Measurements from ENCODE around the gene GAL3ST1. TPM values are rescaled to one million over a fixed set of nuclear protein-coding genes. Genes with fewer than 3 reads are reported as not detected.

The GAL3ST1 gene
- total RNA-seq, 4 donors from 2014 or later, result 1.2 to 3.2 (median 1.9) TPM

DNA sequence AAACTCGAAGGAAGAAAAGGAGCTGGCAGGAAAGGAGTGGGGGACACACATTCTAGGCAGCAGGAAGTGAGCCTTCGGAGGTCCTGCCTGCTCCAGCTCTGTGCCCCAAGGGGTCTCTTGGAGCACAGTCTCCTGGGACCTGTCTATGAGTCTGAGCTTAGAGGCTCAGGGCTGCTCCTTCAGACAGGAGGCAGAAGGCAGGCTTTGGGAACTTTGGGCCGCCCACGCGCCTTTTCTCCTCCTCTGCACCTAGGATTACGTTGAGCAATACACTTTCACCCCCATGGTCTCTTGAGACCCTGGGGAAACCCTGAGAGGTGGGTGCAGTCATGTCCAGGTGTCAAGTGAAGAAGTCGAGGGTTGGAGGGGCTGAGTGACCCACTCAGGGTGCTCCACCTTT lies 33.5 kb upstream of the GAL3ST1 start:
- WGBS, result 68% methylated on average over 7 of the region's 7 CpGs
- Histone ChIP-seq H3K36me3 (peaks cover 0 to 26% (median 18%) of the 10 kb centered on the region in 4 donors), H3K27me3 (no peaks in the 10 kb centered on the region), H3K27ac (replicated peaks in 1 of 4) (peak overlapping the region; percentile 74 to 81 (median 80)), H3K9me3 (no peaks in the 10 kb centered on the region), H3K4me1 (peaks cover 24 to 48% (median 43%) of the 10 kb centered on the region in 4 donors), H3K4me3 (peak overlapping the region; percentile 8 to 75 (median 64))
- no peak for TF ChIP-seq EP300 (IDR thresholded peaks at IDR 0.05)
- no peak for TF ChIP-seq POLR2A (IDR thresholded peaks at IDR 0.05; ENCODE audit: low read depth)
- TF ChIP-seq CTCF (IDR thresholded peaks at IDR 0.05), result no peak
- TF ChIP-seq POLR2AphosphoS5 (IDR thresholded peaks at IDR 0.05), result no peak
- no peak for DNase-seq (ENCODE audit: extremely low spot score)
- intact Hi-C loops (cut with DNase I), result no loop called here

- Histone ChIP-seq H3K27ac (replicated peaks in 1 of 4) (peak overlapping the region; percentile 74 to 81 (median 80)), H3K4me1 (peaks cover 24 to 48% (median 43%) of the 10 kb centered on the region in 4 donors), H3K4me3 (peak overlapping the region; percentile 60 to 80 (median 72)), H3K9me3 (no peaks in the 10 kb centered on the region), H3K27me3 (no peaks in the 10 kb centered on the region), H3K36me3 (peaks cover 0 to 21% (median 15%) of the 10 kb centered on the region in 4 donors)
- no peak for DNase-seq (ENCODE audit: extremely low spot score)
- intact Hi-C loops (cut with DNase I), result no loop called here
- 70% methylated on average over 7 of the region's 7 CpGs for WGBS
- no peak for TF ChIP-seq CTCF (IDR thresholded peaks at IDR 0.05)
- TF ChIP-seq POLR2A (IDR thresholded peaks at IDR 0.05; ENCODE audit: low read depth), result no peak
- no peak for TF ChIP-seq EP300 (IDR thresholded peaks at IDR 0.05)
- TF ChIP-seq POLR2AphosphoS5 (IDR thresholded peaks at IDR 0.05), result no peak
Measured at GRCh38 chr22:30607300-30607930, 33.0 kb upstream of the GAL3ST1 start.

GRCh38 chr22:30606455-30607299 lies 32.2 kb upstream of the GAL3ST1 start, which contains the start of gene TCN2:
Gene TCN2 (plus strand): TSS chr22:30607174. CDS start chr22:30607332, 158 bp downstream.
- Histone ChIP-seq H3K4me1 (peaks cover 24 to 48% (median 43%) of the 10 kb centered on the region in 4 donors), H3K4me3 (peak within 1 kb of the TSS; percentile 60 to 80 (median 72)), H3K9me3 (no peaks in the 10 kb centered on the region), H3K27ac (replicated peaks in 1 of 4) (peak within 1 kb of the TSS; percentile 74 to 81 (median 80)), H3K36me3 (peaks cover 0 to 14% (median 10%) of the 10 kb centered on the region in 4 donors), H3K27me3 (no peaks in the 10 kb centered on the region)
- peak; percentile 96 for DNase-seq (ENCODE audit: extremely low spot score)
- WGBS, result 5% methylated on average over 23 of the region's 24 CpGs
- intact Hi-C loops (cut with DNase I), result no loop called here
- peak in 1 of 3 experiments; percentile 13 for TF ChIP-seq CTCF (IDR thresholded peaks at IDR 0.05)
- peak; percentile 7 for TF ChIP-seq POLR2A (IDR thresholded peaks at IDR 0.05; ENCODE audit: low read depth)
- TF ChIP-seq EP300 (IDR thresholded peaks at IDR 0.05), result no peak
- peak; percentile 56 to 64 for TF ChIP-seq POLR2AphosphoS5 (IDR thresholded peaks at IDR 0.05)

- Histone ChIP-seq H3K36me3 (peaks cover 0 to 3% (median under 1%) of the 10 kb centered on the region in 4 donors), H3K4me3 (peak overlapping the region; percentile 60 to 80 (median 72)), H3K4me1 (peaks cover 24 to 48% (median 43%) of the 10 kb centered on the region in 4 donors), H3K27ac (replicated peaks in 1 of 4) (peak overlapping the region; percentile 74 to 81 (median 80)), H3K27me3 (no peaks in the 10 kb centered on the region), H3K9me3 (no peaks in the 10 kb centered on the region)
- WGBS, result 24% methylated on average over 9 of the region's 9 CpGs
- DNase-seq (ENCODE audit: extremely low spot score), result no peak
- peak; percentile 55 to 74 (median 63) for TF ChIP-seq CTCF (IDR thresholded peaks at IDR 0.05)
- no peak for TF ChIP-seq EP300 (IDR thresholded peaks at IDR 0.05)
- no peak for TF ChIP-seq POLR2A (IDR thresholded peaks at IDR 0.05; ENCODE audit: low read depth)
- intact Hi-C loops (cut with DNase I), result no loop called here
Measured at GRCh38 chr22:30605449-30606110, 31.1 kb upstream of the GAL3ST1 start.

Data from esophagus muscularis mucosa (tissue), 4 donors.